ENCODE data around the gene AEBP2. TPM values are rescaled to one million over a fixed set of nuclear protein-coding genes. Genes with fewer than 3 reads are reported as not detected.
"Not testable (repeated sequence)": the region's sequence is repeated elsewhere in the genome, so short reads cannot be mapped to it uniquely, and the experiment has no call there.

Gene AEBP2
- 13.4 and 21.9 TPM in 2 replicates for total RNA-seq (2014; rRNA removed; shearing (Covaris generic); ENCODE audit: low replicate concordance)

GRCh38 chr12:19439059-19440018 is at the start of gene AEBP2:
TSS of gene AEBP2 (plus strand) at chr12:19439492. CDS start at chr12:19439700, 208 bp downstream.
- H3K9me3 ChIP-seq: no peaks in the 10 kb centered on the region
- peak; percentile 97 for DNase-seq
- H3K4me3 ChIP-seq: peak within 1 kb of the TSS; percentile 93

GRCh38 chr12:19390051-19390598 is 49.2 kb upstream of the AEBP2 start:
- DNase-seq: no peak
- Histone ChIP-seq H3K4me3 (no peak overlapping the region), H3K27me3 (no peaks in the 10 kb centered on the region), H3K9me3 (no peaks in the 10 kb centered on the region), H3K36me3 (no peaks in the 10 kb centered on the region)

More at GRCh38 chr12:19439059-19440018, at the start of gene AEBP2:
- H3K27me3 ChIP-seq: no peaks in the 10 kb centered on the region
- peaks cover 30% of the 10 kb centered on the region for H3K36me3 ChIP-seq

DNA sequence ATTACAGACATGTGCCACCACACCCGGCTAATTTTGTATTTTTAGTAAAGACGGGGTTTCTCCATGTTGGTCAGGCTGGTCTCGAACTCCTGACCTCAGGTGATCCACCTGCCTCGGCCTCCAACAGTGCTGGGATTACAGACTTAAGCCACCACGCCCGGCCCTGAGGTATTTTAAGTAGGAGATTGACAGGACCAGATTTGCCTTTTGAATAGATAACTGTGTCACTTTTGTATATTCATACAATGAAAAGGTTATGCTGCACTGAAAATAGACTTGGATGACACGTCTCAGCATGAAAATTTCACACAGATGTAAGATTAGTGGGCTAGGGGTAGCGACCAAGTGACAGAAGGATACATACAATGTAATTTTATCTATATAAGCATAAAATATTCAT is 46.6 kb upstream of the AEBP2 start:
- H3K36me3 ChIP-seq, H3K4me3 ChIP-seq, H3K27me3 ChIP-seq, DNase-seq, H3K9me3 ChIP-seq: not testable (repeated sequence)

DNA sequence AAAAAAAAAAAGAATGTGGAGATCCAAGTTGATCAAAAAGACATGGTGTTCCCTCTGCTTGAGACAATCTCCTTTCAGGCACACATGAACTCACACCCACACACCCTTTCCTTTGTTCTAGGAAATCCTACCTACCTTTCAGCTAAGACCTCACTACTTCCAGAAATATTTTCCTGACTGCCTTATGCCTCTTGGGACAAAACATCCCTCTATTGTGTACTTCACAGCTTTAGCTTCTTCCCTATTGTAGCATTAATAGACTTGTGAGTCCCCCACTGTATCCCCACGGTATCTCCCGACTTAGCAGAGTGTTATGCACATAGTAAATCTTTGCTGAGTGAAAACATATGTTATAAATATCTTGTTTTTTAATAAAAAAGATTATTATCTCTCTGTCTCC is 44.9 kb upstream of the AEBP2 start:
- no peak for DNase-seq
- H3K36me3 ChIP-seq: no peaks in the 10 kb centered on the region
- H3K9me3 ChIP-seq: no peaks in the 10 kb centered on the region
- H3K4me3 ChIP-seq: no peak overlapping the region
- no peaks in the 10 kb centered on the region for H3K27me3 ChIP-seq

- DNase-seq: peak; percentile 15
- no peaks in the 10 kb centered on the region for H3K27me3 ChIP-seq
- H3K9me3 ChIP-seq: no peaks in the 10 kb centered on the region
- no peaks in the 10 kb centered on the region for H3K36me3 ChIP-seq
- H3K4me3 ChIP-seq: no peak overlapping the region
Measured at GRCh38 chr12:19397534-19397933, 41.8 kb upstream of the AEBP2 start.

DNA sequence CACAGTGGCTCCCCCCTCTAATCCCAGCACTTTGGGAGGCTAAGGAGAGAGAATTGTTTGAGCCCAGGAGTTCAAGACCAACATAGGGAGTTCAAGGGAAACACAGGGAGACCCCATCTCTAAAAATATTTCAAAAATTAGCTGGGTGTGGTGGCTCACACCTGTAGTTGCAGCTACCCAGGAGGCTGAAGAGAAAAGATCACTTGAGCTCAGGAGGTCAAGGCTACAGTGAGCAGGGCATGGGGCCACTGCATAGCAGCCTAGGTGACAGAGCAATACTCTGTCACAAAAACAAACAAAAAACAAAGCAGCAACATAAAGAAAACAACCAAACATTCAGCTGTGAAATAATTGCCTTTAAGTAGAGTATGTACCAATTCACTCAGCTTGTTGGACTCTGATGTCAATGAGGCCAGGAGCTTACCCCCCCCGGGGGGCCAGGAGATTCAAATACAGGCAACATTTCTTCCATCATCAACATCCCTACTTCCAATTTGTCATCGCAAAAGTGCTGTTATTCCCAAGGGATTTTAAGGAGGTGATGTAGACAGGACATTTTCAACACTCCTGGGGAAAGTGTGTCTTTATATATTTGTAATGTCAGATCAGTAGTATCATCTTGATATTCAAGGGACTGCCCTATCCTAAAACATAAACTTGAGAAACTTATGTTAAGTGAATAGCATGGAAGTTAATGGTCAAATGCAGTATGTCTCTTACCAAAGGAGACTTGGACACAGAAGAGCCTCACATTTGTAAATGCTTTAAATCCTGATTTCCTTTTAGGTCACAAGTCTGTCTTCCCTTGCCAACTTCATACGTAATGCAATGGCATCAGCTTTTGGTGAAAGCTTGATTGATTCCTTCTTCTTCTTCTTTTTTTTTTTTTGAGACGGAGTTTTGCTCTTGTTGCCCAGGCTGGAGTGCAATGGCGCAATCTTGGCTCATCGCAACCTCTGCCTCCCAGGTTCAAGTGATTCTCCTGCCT is 40.6 kb upstream of the AEBP2 start:
- no peaks in the 10 kb centered on the region for H3K9me3 ChIP-seq
- no peaks in the 10 kb centered on the region for H3K27me3 ChIP-seq
- DNase-seq: no peak
- H3K36me3 ChIP-seq: no peaks in the 10 kb centered on the region
- H3K4me3 ChIP-seq: no peak overlapping the region

GRCh38 chr12:19400649-19401285 is 38.5 kb upstream of the AEBP2 start:
- not testable (repeated sequence) for H3K36me3 ChIP-seq, H3K4me3 ChIP-seq, H3K9me3 ChIP-seq, H3K27me3 ChIP-seq, DNase-seq

DNA sequence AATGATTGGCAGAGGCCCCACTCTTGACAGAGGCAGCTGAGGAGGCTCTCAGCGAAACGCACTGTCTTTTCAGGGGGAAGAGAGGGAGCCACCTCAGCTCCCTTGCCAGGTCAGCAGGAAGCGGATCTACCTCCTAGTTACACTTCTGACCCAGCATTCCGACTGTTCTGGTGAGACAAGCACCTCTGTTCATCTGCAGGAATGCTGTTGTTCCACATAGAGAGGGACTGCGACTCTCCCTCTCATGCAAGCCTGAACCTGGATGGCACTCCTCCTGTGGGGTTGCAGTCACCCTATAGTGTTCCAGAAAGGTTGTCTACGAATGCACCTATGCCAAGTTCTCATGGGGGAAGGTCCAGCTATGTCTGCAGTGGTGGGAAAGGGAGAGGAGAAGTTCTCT is 37.1 kb upstream of the AEBP2 start:
- Histone ChIP-seq H3K4me3 (no peak overlapping the region), H3K27me3 (no peaks in the 10 kb centered on the region), H3K36me3 (no peaks in the 10 kb centered on the region), H3K9me3 (no peaks in the 10 kb centered on the region)
- DNase-seq: no peak

DNA sequence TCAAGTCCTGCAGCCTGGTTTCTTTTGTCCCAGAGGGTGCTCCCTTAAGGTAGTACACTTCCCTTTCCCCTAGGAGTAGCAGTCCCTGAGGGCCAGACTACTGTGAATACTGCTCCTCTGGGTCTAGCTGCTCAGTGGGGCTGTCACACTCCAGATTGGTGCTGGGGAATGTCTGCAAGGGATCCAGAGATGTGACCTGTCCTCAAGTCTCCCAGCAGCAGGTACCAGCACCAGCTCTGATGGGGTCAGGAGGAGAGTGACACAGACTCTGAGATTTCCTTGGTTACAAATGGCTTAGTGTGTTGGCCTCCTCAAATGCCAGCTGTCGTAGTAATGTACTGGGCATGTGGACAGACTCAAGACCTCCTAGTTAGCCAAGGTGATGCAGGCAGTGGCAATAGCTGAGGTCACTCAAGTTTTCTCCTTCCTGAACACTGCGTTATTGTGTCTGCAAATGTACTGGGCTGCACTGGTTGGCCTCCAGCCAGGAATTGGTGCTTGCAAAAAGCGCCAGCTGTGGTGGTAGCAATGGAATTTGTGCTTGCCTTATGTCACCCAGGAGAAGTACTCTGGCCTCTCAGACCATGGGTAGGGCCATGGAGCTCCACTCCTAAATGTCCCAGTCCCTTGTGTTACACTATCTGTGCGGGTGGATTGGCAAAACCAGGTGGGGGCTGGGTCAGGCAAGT is 36.4 kb upstream of the AEBP2 start:
- H3K9me3 ChIP-seq: no peaks in the 10 kb centered on the region
- H3K36me3 ChIP-seq: no peaks in the 10 kb centered on the region
- no peak overlapping the region for H3K4me3 ChIP-seq
- no peaks in the 10 kb centered on the region for H3K27me3 ChIP-seq
- DNase-seq: peak; percentile 52

GRCh38 chr12:19404242-19404880 is 34.9 kb upstream of the AEBP2 start:
- H3K4me3 ChIP-seq: no peak overlapping the region
- DNase-seq: no peak
- H3K27me3 ChIP-seq: no peaks in the 10 kb centered on the region
- H3K36me3 ChIP-seq: no peaks in the 10 kb centered on the region
- no peaks in the 10 kb centered on the region for H3K9me3 ChIP-seq

GRCh38 chr12:19409376-19409775 is 29.9 kb upstream of the AEBP2 start:
- DNase-seq: peak; percentile 6
- H3K36me3 ChIP-seq: no peaks in the 10 kb centered on the region
- no peaks in the 10 kb centered on the region for H3K27me3 ChIP-seq
- no peak overlapping the region for H3K4me3 ChIP-seq
- H3K9me3 ChIP-seq: no peaks in the 10 kb centered on the region

- no peaks in the 10 kb centered on the region for H3K36me3 ChIP-seq
- no peaks in the 10 kb centered on the region for H3K27me3 ChIP-seq
- no peak overlapping the region for H3K4me3 ChIP-seq
- no peaks in the 10 kb centered on the region for H3K9me3 ChIP-seq
- DNase-seq: no peak
Measured at GRCh38 chr12:19410211-19410610, 29.1 kb upstream of the AEBP2 start.

DNA sequence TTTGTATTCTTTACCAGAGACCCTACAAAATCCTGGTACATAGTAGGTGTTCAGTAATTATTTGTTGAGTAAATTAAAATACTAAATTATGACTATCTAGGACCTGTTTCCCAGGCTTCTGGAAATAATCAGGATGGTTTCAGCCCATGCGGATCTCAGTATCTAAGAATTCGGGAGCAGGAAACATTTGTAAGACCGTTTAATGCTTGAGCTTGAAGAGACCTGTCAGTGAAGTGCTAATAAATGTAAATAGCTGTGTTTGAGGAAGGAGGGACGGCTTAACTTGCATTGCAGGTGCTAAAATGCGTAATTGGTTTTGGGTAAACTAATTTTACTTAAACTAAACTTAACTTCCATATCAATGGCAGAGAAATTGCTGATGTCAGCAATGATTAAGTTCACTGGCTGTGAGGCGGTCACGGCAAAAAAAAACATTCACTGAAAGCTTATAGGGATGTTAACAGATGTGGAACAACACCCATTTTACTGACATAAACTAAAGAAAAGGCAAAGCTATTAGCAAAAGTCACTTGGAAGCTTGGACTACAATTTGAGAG is 28.6 kb upstream of the AEBP2 start:
- DNase-seq: no peak
- Histone ChIP-seq H3K36me3 (no peaks in the 10 kb centered on the region), H3K4me3 (no peak overlapping the region), H3K9me3 (no peaks in the 10 kb centered on the region), H3K27me3 (no peaks in the 10 kb centered on the region)

- Histone ChIP-seq H3K9me3 (no peaks in the 10 kb centered on the region), H3K27me3 (no peaks in the 10 kb centered on the region), H3K36me3 (no peaks in the 10 kb centered on the region), H3K4me3 (no peak overlapping the region)
- no peak for DNase-seq
Measured at GRCh38 chr12:19411234-19412204, 27.8 kb upstream of the AEBP2 start.
